Stomach (tissue), 9 donors: ENCODE results near the gene UBE2L5. TPM values are rescaled to one million over a fixed set of nuclear protein-coding genes. Genes with fewer than 3 reads are reported as not detected.

ENCODE experiments used
- DNase-seq, 2 donors: peaks; one replicate each; pipeline versions ENCODE4 v3.0.0 to v3.0.0-alpha.2; 2013 to 2019
- H3K27ac ChIP-seq, 5 donors: fragments of 200-600 bp in 4 of 5; sonication (generic) in 4 of 5; one replicate each; pipeline ENCODE4 v1.5.1; 2013 to 2019; ENCODE audit warnings: mild to moderate bottlenecking in 1 of 5, moderate library complexity in 1 of 5
- H3K27me3 ChIP-seq, 3 donors: fragments of 200-600 bp; sonication (generic); one replicate each; pipeline ENCODE4 v1.5.1; 2017 to 2019; ENCODE audit warnings: mixed run types in 1 of 3
- H3K36me3 ChIP-seq, 4 donors: fragments of 200-600 bp; sonication (generic); 1 replicate in 3 of 4; 2 replicates in 1 of 4; pipeline ENCODE4 v1.5.1; 2016 to 2019
- H3K4me1 ChIP-seq, 4 donors: fragments of 200-600 bp; sonication (generic); one replicate each; pipeline ENCODE4 v1.5.1; 2016 to 2019
- H3K4me3 ChIP-seq, 4 donors: fragments of 200-600 bp; sonication (generic) in 3 of 4; one replicate each; pipeline ENCODE4 v1.5.1; 2016 to 2019; ENCODE audit warnings: mild to moderate bottlenecking in 1 of 4
- H3K9me3 ChIP-seq, 4 donors: fragments of 200-600 bp; sonication (generic); one replicate each; pipeline ENCODE4 v1.5.1; 2016 to 2019
- CTCF ChIP-seq, 7 experiments: fragments of 450-650 bp in 4 of 7; fragments of 200-600 bp in 3 of 7; sonication (generic) in 3 of 7; IDR thresholded peaks; one replicate each; pipeline ENCODE4 v1.5.1; 2016 to 2019; ENCODE audit warnings: antibody characterized with exemption in 7 of 7, control low read depth in 2 of 7, mild to moderate bottlenecking in 1 of 7
- EP300 ChIP-seq: sonication (generic); formaldehyde crosslinking; IDR thresholded peaks from one replicate; pipeline ENCODE4 v1.6.1; 2017; ENCODE audit warnings: antibody characterized with exemption
- POLR2A ChIP-seq, 4 donors: fragments of 450-650 bp; IDR thresholded peaks; one replicate each; pipeline ENCODE4 v1.6.1; 2016; ENCODE audit warnings: antibody characterized with exemption in 4 of 4, control low read depth in 2 of 4, mild to moderate bottlenecking in 1 of 4, moderate library complexity in 1 of 4
- POLR2AphosphoS5 ChIP-seq, 3 donors: sonication (generic); formaldehyde crosslinking; IDR thresholded peaks; one replicate each; pipeline ENCODE4 v1.6.1; 2016; ENCODE audit warnings: antibody characterized with exemption in 3 of 3
- WGBS, 5 donors: extraction: QIAGEN DNeasy Blood & Tissue Kit in 3 of 5; methylation state at CpG; one replicate each; pipeline versions ENCODE4 v1.1.5 to v1.1.7; 2013 to 2018; 5-methylcytosine and 5-hydroxymethylcytosine counted together
- intact Hi-C: fragments of 100-400 bp; cut with DNase I; formaldehyde crosslinking; loops from one replicate; pipeline ENCODE4 v1.15.1; 2023; ENCODE audit warnings: low total_unique reads
- polyA plus RNA-seq, 3 donors: library from polyadenylated mRNA; stranded (reverse); fragments of 200-250 nt; gene quantifications; one replicate each; pipeline ENCODE4 v1.2.3, GENCODE V29; 2013
- total RNA-seq, 5 donors: library from RNA; depleted of rRNA; stranded (reverse); fragments of >200 nt; gene quantifications; one replicate each; pipeline versions ENCODE4 v1.1.0 to v1.2.3, GENCODE V29; 2014 to 2016
- donor health status: healthy with polysubstance abuse.
- donor health status: Bipolar disorder and iron deficiency.
- donor health status: healthy.

The UBE2L5 gene
- total and polyA plus RNA-seq, 8 donors, result not detected

GRCh38 chr13:30406779-30407416 is 15.4 kb upstream of the UBE2L5 start:
- intact Hi-C loops, result no loop called here
- Histone ChIP-seq H3K36me3 (no peaks in the 10 kb centered on the region), H3K4me1 (peaks cover 6 to 26% (median 17%) of the 10 kb centered on the region in 4 donors), H3K9me3 (no peaks in the 10 kb centered on the region), H3K4me3 (no peak overlapping the region), H3K27ac (no peak overlapping the region), H3K27me3 (no peaks in the 10 kb centered on the region)
- DNase-seq, result no peak
- 92 to 97% (median 93%) methylated on average over 8 of the region's 8 CpGs for WGBS, 5 donors
- no peak for TF ChIP-seq POLR2AphosphoS5 (IDR thresholded peaks at IDR 0.05)
- TF ChIP-seq EP300, result no peak
- no peak for TF ChIP-seq POLR2A (IDR thresholded peaks at IDR 0.05)

GRCh38 chr13:30408319-30409101 is 13.8 kb upstream of the UBE2L5 start:
- Histone ChIP-seq H3K4me1 (peaks cover 6 to 26% (median 17%) of the 10 kb centered on the region in 4 donors), H3K36me3 (no peaks in the 10 kb centered on the region), H3K9me3 (no peaks in the 10 kb centered on the region), H3K4me3 (peak overlapping the region; percentile 24 to 36 (median 32)), H3K27ac (peak overlapping the region; percentile 75 to 91 (median 86)), H3K27me3 (no peaks in the 10 kb centered on the region)
- WGBS, 5 donors, result 15 to 20% (median 17%) methylated on average over 43 to 51 of the region's 51 CpGs
- intact Hi-C loops, result no loop called here
- peak; percentile 96 to 97 for DNase-seq
- TF ChIP-seq POLR2AphosphoS5 (IDR thresholded peaks at IDR 0.05) (peak; percentile 60 to 74 (median 66)), POLR2A (IDR thresholded peaks at IDR 0.05) (no peak), CTCF (IDR thresholded peaks at IDR 0.05) (peak in 5 of 7 experiments; percentile 68 to 98 (median 94))

- 64 to 83% (median 79%) methylated on average over 13 of the region's 13 CpGs for WGBS, 5 donors
- TF ChIP-seq POLR2A (IDR thresholded peaks at IDR 0.05), result no peak
- TF ChIP-seq EP300, result no peak
- TF ChIP-seq POLR2AphosphoS5 (IDR thresholded peaks at IDR 0.05), result no peak
- TF ChIP-seq CTCF (IDR thresholded peaks at IDR 0.05), result no peak
- no peaks in the 10 kb centered on the region for H3K27me3 ChIP-seq
- H3K36me3 ChIP-seq, result no peaks in the 10 kb centered on the region
- H3K27ac ChIP-seq, result peak overlapping the region in 4 of 5 donors; percentile 85 to 91 (median 86)
- DNase-seq, result peak in 1 of 2 donors; percentile 26
- H3K4me1 ChIP-seq, result peaks cover 6 to 26% (median 17%) of the 10 kb centered on the region in 4 donors
- no peaks in the 10 kb centered on the region for H3K9me3 ChIP-seq
- intact Hi-C loops, result no loop called here
- no peak overlapping the region for H3K4me3 ChIP-seq
Observed at GRCh38 chr13:30409886-30410704, 12.2 kb upstream of the UBE2L5 start.

GRCh38 chr13:30410705-30411125 is 11.6 kb upstream of the UBE2L5 start:
- Histone ChIP-seq H3K27me3 (no peaks in the 10 kb centered on the region), H3K4me3 (no peak overlapping the region), H3K27ac (peak overlapping the region in 3 of 5 donors; percentile 85 to 91 (median 86)), H3K4me1 (peaks cover 6 to 26% (median 17%) of the 10 kb centered on the region in 4 donors), H3K9me3 (no peaks in the 10 kb centered on the region), H3K36me3 (no peaks in the 10 kb centered on the region)
- DNase-seq, result no peak
- 88 to 95% (median 93%) methylated on average over 2 of the region's 2 CpGs for WGBS, 5 donors
- TF ChIP-seq EP300 (no peak), POLR2AphosphoS5 (IDR thresholded peaks at IDR 0.05) (no peak), CTCF (IDR thresholded peaks at IDR 0.05) (no peak), POLR2A (IDR thresholded peaks at IDR 0.05) (no peak)
- intact Hi-C loops, result no loop called here
